Stomach (tissue), 4 donors: ENCODE data around the gene LRMDA.

Source experiments
- EP300 ChIP-seq: sonication (generic); formaldehyde crosslinking; IDR thresholded peaks from one replicate; pipeline ENCODE4 v1.6.1; 2017; ENCODE audit warnings: antibody characterized with exemption
- POLR2A ChIP-seq, 4 donors: fragments of 450-650 bp; IDR thresholded peaks; one replicate each; pipeline ENCODE4 v1.6.1; 2016; ENCODE audit warnings: antibody characterized with exemption in 4 of 4, control low read depth in 2 of 4, mild to moderate bottlenecking in 1 of 4, moderate library complexity in 1 of 4
- POLR2AphosphoS5 ChIP-seq, 3 donors: sonication (generic); formaldehyde crosslinking; IDR thresholded peaks; one replicate each; pipeline ENCODE4 v1.6.1; 2016; ENCODE audit warnings: antibody characterized with exemption in 3 of 3
- TF ChIP-seq, protein P1 (sequence below), 7 experiments: fragments of 450-650 bp in 4 of 7; fragments of 200-600 bp in 3 of 7; sonication (generic) in 3 of 7; IDR thresholded peaks; one replicate each; pipeline ENCODE4 v1.5.1; 2016 to 2019; ENCODE audit warnings: antibody characterized with exemption in 7 of 7, control low read depth in 2 of 7, mild to moderate bottlenecking in 1 of 7

GRCh38 chr10:76447578-76447977, 1016.2 kb downstream of the LRMDA start:
- TF ChIP-seq, protein P1, sequence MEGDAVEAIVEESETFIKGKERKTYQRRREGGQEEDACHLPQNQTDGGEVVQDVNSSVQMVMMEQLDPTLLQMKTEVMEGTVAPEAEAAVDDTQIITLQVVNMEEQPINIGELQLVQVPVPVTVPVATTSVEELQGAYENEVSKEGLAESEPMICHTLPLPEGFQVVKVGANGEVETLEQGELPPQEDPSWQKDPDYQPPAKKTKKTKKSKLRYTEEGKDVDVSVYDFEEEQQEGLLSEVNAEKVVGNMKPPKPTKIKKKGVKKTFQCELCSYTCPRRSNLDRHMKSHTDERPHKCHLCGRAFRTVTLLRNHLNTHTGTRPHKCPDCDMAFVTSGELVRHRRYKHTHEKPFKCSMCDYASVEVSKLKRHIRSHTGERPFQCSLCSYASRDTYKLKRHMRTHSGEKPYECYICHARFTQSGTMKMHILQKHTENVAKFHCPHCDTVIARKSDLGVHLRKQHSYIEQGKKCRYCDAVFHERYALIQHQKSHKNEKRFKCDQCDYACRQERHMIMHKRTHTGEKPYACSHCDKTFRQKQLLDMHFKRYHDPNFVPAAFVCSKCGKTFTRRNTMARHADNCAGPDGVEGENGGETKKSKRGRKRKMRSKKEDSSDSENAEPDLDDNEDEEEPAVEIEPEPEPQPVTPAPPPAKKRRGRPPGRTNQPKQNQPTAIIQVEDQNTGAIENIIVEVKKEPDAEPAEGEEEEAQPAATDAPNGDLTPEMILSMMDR (IDR thresholded peaks at IDR 0.05) = no peak
- no peak for TF ChIP-seq POLR2A (IDR thresholded peaks at IDR 0.05)
- TF ChIP-seq EP300 = no peak
- no peak for TF ChIP-seq POLR2AphosphoS5 (IDR thresholded peaks at IDR 0.05)
